Frontal cortex (tissue), 4 donors: Measurements from ENCODE around the gene DOCK6. TPM values are rescaled to one million over a fixed set of nuclear protein-coding genes. Genes with fewer than 3 reads are reported as not detected.
A peak's percentile ranks its signal among the peaks of the same experiment; 100 is the strongest.

Experiments used
- DNase-seq, 2 donors: peaks; one replicate each; pipeline ENCODE4 v3.0.0; 2012; ENCODE audit warnings: low spot score in 2 of 2
- FAIRE-seq: peaks from 2 replicates; lab custom pipeline; 2012; peaks lifted over from hg19 to GRCh38; lab: Jason Lieb, UNC
- total RNA-seq: library from RNA; depleted of rRNA; stranded (reverse); fragments of >200 nt; gene quantifications from one replicate; pipeline ENCODE4 v1.2.3, GENCODE V29; 2014
- donor health status: control.
- donor health status: control.
- donor health status: control.

DOCK6 gene
- total RNA-seq, 1 donor from 2014 or later, result 4.1 TPM

GRCh38 chr19:11278670-11279069 lies 16.3 kb upstream of the DOCK6 start:
- no peak for DNase-seq
- no peak for FAIRE-seq

- FAIRE-seq (no peak), DNase-seq (no peak)
These were observed 12.3 kb upstream of the DOCK6 start for GRCh38 chr19:11274533-11275086.

- DNase-seq, result no peak
- FAIRE-seq, result no peak
These were observed 11.7 kb upstream of the DOCK6 start for GRCh38 chr19:11273989-11274388.

- FAIRE-seq (no peak), DNase-seq (no peak)
These were observed 11.0 kb upstream of the DOCK6 start for GRCh38 chr19:11273296-11273695.

- DNase-seq, result no peak
- FAIRE-seq, result no peak
These were observed 7.1 kb upstream of the DOCK6 start for GRCh38 chr19:11269408-11269807.

- FAIRE-seq, result no peak
- peak in 1 of 2 donors; percentile 50 for DNase-seq
These were observed 6.5 kb upstream of the DOCK6 start for GRCh38 chr19:11268783-11269267.

- DNase-seq (no peak), FAIRE-seq (no peak)
These were observed 5.2 kb upstream of the DOCK6 start for GRCh38 chr19:11267316-11268085.

- no peak for FAIRE-seq
- DNase-seq, result no peak
These were observed 3.5 kb upstream of the DOCK6 start for GRCh38 chr19:11265785-11266236.

- DNase-seq, result no peak
- FAIRE-seq, result no peak
These were observed 3.0 kb upstream of the DOCK6 start for GRCh38 chr19:11265177-11265784.

GRCh38 chr19:11264452-11265176 lies 2.3 kb upstream of the DOCK6 start:
- no peak for FAIRE-seq
- DNase-seq, result no peak

GRCh38 chr19:11263726-11264125 lies 1.4 kb upstream of the DOCK6 start:
- DNase-seq, result no peak
- no peak for FAIRE-seq

- no peak for FAIRE-seq
- no peak for DNase-seq
These were observed 823 bp downstream of the DOCK6 start for GRCh38 chr19:11261431-11261970.

- no peak for FAIRE-seq
- DNase-seq, result no peak
These were observed 1.3 kb downstream of the DOCK6 start for GRCh38 chr19:11260996-11261395.

GRCh38 chr19:11257846-11258380 lies 4.4 kb downstream of the DOCK6 start:
- DNase-seq, result no peak
- no peak for FAIRE-seq

- DNase-seq, result no peak
- no peak for FAIRE-seq
These were observed 6.1 kb downstream of the DOCK6 start for GRCh38 chr19:11256189-11256588.

- FAIRE-seq, result no peak
- DNase-seq, result no peak
These were observed 7.7 kb downstream of the DOCK6 start for GRCh38 chr19:11254666-11255065.

- no peak for FAIRE-seq
- no peak for DNase-seq
These were observed 9.5 kb downstream of the DOCK6 start for GRCh38 chr19:11252665-11253355.

GRCh38 chr19:11251650-11252314 lies 10.5 kb downstream of the DOCK6 start:
- no peak for DNase-seq
- FAIRE-seq, result no peak

GRCh38 chr19:11251217-11251616 lies 11.1 kb downstream of the DOCK6 start:
- DNase-seq, result no peak
- no peak for FAIRE-seq
